Thyroid gland (tissue), 4 donors: ENCODE data around the gene EFCAB8.

Source experiments
- POLR2A ChIP-seq, 2 donors: fragments of 450-650 bp; IDR thresholded peaks; one replicate each; pipeline ENCODE4 v1.6.1; 2017; ENCODE audit warnings: antibody characterized with exemption in 2 of 2, mild to moderate bottlenecking in 2 of 2, moderate library complexity in 1 of 2
- TF ChIP-seq, protein P1 (sequence below), 6 experiments: fragments of 200-600 bp in 3 of 6; fragments of 450-650 bp in 3 of 6; sonication (generic) in 3 of 6; IDR thresholded peaks; one replicate each; pipeline ENCODE4 v1.5.1; 2016 to 2019; ENCODE audit warnings: antibody characterized with exemption in 6 of 6, mild to moderate bottlenecking in 2 of 6, inconsistent platforms in 1 of 6, moderate library complexity in 1 of 6

DNA sequence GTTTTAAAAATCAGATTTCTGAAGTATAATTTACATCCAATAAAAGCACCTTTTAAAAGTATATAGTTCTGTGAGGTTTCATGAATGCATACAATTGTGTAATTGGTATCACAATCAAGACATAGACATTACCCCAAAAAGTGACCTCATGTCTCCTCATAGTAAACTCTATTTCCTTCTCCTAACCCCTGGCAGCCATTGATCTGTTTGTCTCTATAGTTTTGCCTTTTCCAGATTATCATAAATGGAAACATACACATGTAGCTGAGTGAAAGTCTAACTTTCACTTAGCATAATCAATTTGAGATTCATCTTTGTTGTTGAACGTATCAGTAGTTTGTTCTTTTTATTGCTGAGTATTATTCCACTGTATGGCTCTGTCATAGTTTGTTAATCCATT, 87.9 kb downstream of the EFCAB8 start:
- TF ChIP-seq, protein P1, sequence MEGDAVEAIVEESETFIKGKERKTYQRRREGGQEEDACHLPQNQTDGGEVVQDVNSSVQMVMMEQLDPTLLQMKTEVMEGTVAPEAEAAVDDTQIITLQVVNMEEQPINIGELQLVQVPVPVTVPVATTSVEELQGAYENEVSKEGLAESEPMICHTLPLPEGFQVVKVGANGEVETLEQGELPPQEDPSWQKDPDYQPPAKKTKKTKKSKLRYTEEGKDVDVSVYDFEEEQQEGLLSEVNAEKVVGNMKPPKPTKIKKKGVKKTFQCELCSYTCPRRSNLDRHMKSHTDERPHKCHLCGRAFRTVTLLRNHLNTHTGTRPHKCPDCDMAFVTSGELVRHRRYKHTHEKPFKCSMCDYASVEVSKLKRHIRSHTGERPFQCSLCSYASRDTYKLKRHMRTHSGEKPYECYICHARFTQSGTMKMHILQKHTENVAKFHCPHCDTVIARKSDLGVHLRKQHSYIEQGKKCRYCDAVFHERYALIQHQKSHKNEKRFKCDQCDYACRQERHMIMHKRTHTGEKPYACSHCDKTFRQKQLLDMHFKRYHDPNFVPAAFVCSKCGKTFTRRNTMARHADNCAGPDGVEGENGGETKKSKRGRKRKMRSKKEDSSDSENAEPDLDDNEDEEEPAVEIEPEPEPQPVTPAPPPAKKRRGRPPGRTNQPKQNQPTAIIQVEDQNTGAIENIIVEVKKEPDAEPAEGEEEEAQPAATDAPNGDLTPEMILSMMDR (IDR thresholded peaks at IDR 0.05), result no peak
- TF ChIP-seq POLR2A (IDR thresholded peaks at IDR 0.05), result no peak
